ENCODE data around the gene CRACDL. TPM values are rescaled to one million over a fixed set of nuclear protein-coding genes. Genes with fewer than 3 reads are reported as not detected.

CRACDL gene
- total RNA-seq, 1 experiment from 2014 or later: not detected

GRCh38 chr2:98892871-98893270 lies 43.2 kb downstream of the CRACDL start:
- no peak overlapping the region for H2AFZ ChIP-seq (ENCODE audit: low read length)
- no peaks in the 10 kb centered on the region for H4K20me1 ChIP-seq (ENCODE audit: low read length)
- H3K36me3 ChIP-seq (ENCODE audit: low read depth, low read length): no peaks in the 10 kb centered on the region
- no peaks in the 10 kb centered on the region for H3K79me2 ChIP-seq (ENCODE audit: low read length)
- DNase-seq (no peak), ATAC-seq (no peak)
- TF ChIP-seq, protein P1, sequence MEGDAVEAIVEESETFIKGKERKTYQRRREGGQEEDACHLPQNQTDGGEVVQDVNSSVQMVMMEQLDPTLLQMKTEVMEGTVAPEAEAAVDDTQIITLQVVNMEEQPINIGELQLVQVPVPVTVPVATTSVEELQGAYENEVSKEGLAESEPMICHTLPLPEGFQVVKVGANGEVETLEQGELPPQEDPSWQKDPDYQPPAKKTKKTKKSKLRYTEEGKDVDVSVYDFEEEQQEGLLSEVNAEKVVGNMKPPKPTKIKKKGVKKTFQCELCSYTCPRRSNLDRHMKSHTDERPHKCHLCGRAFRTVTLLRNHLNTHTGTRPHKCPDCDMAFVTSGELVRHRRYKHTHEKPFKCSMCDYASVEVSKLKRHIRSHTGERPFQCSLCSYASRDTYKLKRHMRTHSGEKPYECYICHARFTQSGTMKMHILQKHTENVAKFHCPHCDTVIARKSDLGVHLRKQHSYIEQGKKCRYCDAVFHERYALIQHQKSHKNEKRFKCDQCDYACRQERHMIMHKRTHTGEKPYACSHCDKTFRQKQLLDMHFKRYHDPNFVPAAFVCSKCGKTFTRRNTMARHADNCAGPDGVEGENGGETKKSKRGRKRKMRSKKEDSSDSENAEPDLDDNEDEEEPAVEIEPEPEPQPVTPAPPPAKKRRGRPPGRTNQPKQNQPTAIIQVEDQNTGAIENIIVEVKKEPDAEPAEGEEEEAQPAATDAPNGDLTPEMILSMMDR (conservative IDR thresholded peaks at IDR 0.05; ENCODE audit: low read depth, low read length): no peak
- TF ChIP-seq EZH2phosphoT487 (IDR thresholded peaks at IDR 0.05; ENCODE audit: borderline replicate concordance, low read length) (no peak), EZH2 (IDR thresholded peaks at IDR 0.05; ENCODE audit: low read length, unreplicated experiment) (no peak)
- H3F3A ChIP-seq (ENCODE audit: low read length, unreplicated experiment): no peaks in the 10 kb centered on the region
- no peak overlapping the region for H3K27ac ChIP-seq (ENCODE audit: low read length)
- no TSS peak for BruUV-seq (replicated peaks)
- peaks cover 1% of the 10 kb centered on the region; the same call in 1 of the 2 replicates for H3K9me3 ChIP-seq (ENCODE audit: low read length)
- H3K4me1 ChIP-seq (ENCODE audit: insufficient read depth, low read length): no peaks in the 10 kb centered on the region
- ChIA-PET POLR2A (ENCODE audit: unreplicated experiment) (no interaction called here), CTCF (no interaction called here)
- no peaks in the 10 kb centered on the region for H3K27me3 ChIP-seq (ENCODE audit: low read length)
- intact Hi-C loops (cut with micrococcal nuclease): no loop called here
- no peak overlapping the region for H3K9ac ChIP-seq (ENCODE audit: low read length)
- no peak overlapping the region for H3K4me3 ChIP-seq (ENCODE audit: low read length)
- no peak overlapping the region for H3K4me2 ChIP-seq (ENCODE audit: low read length)
- H3K9me2 ChIP-seq (replicated peaks; ENCODE audit: low read length): no peaks in the 10 kb centered on the region

GRCh38 chr2:98891591-98891990 lies 44.4 kb downstream of the CRACDL start:
- no peak overlapping the region for H2AFZ ChIP-seq (ENCODE audit: low read length)
- H3K4me2 ChIP-seq (ENCODE audit: low read length): no peak overlapping the region
- no peaks in the 10 kb centered on the region for H4K20me1 ChIP-seq (ENCODE audit: low read length)
- no peaks in the 10 kb centered on the region for H3F3A ChIP-seq (ENCODE audit: low read length, unreplicated experiment)
- no peak overlapping the region for H3K27ac ChIP-seq (ENCODE audit: low read length)
- no peak for DNase-seq
- peaks cover 4% of the 10 kb centered on the region; the same call in 1 of the 2 replicates for H3K9me3 ChIP-seq (ENCODE audit: low read length)
- no peak overlapping the region for H3K9ac ChIP-seq (ENCODE audit: low read length)
- no TSS peak for BruUV-seq (replicated peaks)
- no peak for ATAC-seq
- intact Hi-C loops (cut with micrococcal nuclease): no loop called here
- no peaks in the 10 kb centered on the region for H3K9me2 ChIP-seq (replicated peaks; ENCODE audit: low read length)
- CTCF ChIA-PET: no interaction called here
- no peak overlapping the region for H3K4me3 ChIP-seq (ENCODE audit: low read length)
- POLR2A ChIA-PET (ENCODE audit: unreplicated experiment): no interaction called here
- no peaks in the 10 kb centered on the region for H3K36me3 ChIP-seq (ENCODE audit: low read depth, low read length)
- H3K4me1 ChIP-seq (ENCODE audit: insufficient read depth, low read length): no peaks in the 10 kb centered on the region
- H3K79me2 ChIP-seq (ENCODE audit: low read length): no peaks in the 10 kb centered on the region
- H3K27me3 ChIP-seq (ENCODE audit: low read length): 0 out of 2 replicates have a peak, but pooled peaks cover 3% of the 10 kb centered on the region
- TF ChIP-seq, protein P1 (conservative IDR thresholded peaks at IDR 0.05; ENCODE audit: low read depth, low read length): no peak
- TF ChIP-seq EZH2phosphoT487 (IDR thresholded peaks at IDR 0.05; ENCODE audit: borderline replicate concordance, low read length) (no peak), EZH2 (IDR thresholded peaks at IDR 0.05; ENCODE audit: low read length, unreplicated experiment) (no peak)

DNA sequence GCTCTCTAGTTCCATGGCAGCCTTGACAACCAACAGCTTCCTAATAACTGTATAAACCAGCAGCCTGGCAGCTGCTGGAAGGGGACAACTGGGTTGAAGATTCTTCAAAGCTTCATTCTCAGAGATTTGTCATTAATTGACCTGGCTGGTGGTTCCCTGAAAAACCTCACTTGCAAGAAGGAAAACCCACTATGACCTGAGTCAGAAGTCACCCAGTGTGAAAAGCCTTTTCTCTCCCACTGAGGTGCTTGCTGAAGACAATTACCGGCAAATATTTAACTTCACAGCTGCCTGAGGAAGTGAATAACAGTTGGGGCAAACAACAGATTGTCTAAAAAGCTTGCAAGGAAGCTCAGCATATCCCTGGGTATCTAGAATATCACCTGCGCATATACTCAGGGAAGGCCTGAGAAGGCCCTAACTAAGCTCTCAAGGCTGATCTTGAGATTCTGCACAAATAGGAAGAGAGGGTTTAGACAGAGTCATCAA lies 49.9 kb downstream of the CRACDL start:
- no peak overlapping the region for H3K9ac ChIP-seq (ENCODE audit: low read length)
- H3K27me3 ChIP-seq (ENCODE audit: low read length): 0 out of 2 replicates have a peak, but pooled peaks cover 3% of the 10 kb centered on the region
- H3F3A ChIP-seq (ENCODE audit: low read length, unreplicated experiment): no peaks in the 10 kb centered on the region
- intact Hi-C loops (cut with micrococcal nuclease): no loop called here
- no peaks in the 10 kb centered on the region for H3K4me1 ChIP-seq (ENCODE audit: insufficient read depth, low read length)
- no peak overlapping the region for H3K27ac ChIP-seq (ENCODE audit: low read length)
- CTCF ChIA-PET: no interaction called here
- no peak for TF ChIP-seq EZH2 (IDR thresholded peaks at IDR 0.05; ENCODE audit: low read length, unreplicated experiment)
- no peak for TF ChIP-seq EZH2phosphoT487 (IDR thresholded peaks at IDR 0.05; ENCODE audit: borderline replicate concordance, low read length)
- TF ChIP-seq, protein P1 (conservative IDR thresholded peaks at IDR 0.05; ENCODE audit: low read depth, low read length): no peak
- ATAC-seq: no peak
- no peak for DNase-seq
- peaks cover 4% of the 10 kb centered on the region; the same call in 1 of the 2 replicates for H3K9me3 ChIP-seq (ENCODE audit: low read length)
- no peak overlapping the region for H3K4me2 ChIP-seq (ENCODE audit: low read length)
- no peak overlapping the region for H2AFZ ChIP-seq (ENCODE audit: low read length)
- no peaks in the 10 kb centered on the region for H3K9me2 ChIP-seq (replicated peaks; ENCODE audit: low read length)
- POLR2A ChIA-PET (ENCODE audit: unreplicated experiment): no interaction called here
- no peaks in the 10 kb centered on the region for H3K79me2 ChIP-seq (ENCODE audit: low read length)
- no peaks in the 10 kb centered on the region for H3K36me3 ChIP-seq (ENCODE audit: low read depth, low read length)
- BruUV-seq (replicated peaks): no TSS peak
- H3K4me3 ChIP-seq (ENCODE audit: low read length): no peak overlapping the region
- no peaks in the 10 kb centered on the region for H4K20me1 ChIP-seq (ENCODE audit: low read length)

Measured in PC-3 (cell line).